GDM1 (cell line): ENCODE data around the gene ARFGAP1.

ENCODE experiments used
- DNase-seq: peaks from one replicate; lab custom pipeline; 2025; lab: John Stamatoyannopoulos, UW

The ARFGAP1 gene

GRCh38 chr20:63279931-63280330 lies 7.3 kb downstream of the ARFGAP1 start:
- no peak for DNase-seq

GRCh38 chr20:63280371-63280770 lies 7.8 kb downstream of the ARFGAP1 start:
- DNase-seq, result no peak

GRCh38 chr20:63280929-63281545 lies 8.4 kb downstream of the ARFGAP1 start:
- DNase-seq, result no peak

GRCh38 chr20:63281742-63282665 lies 9.4 kb downstream of the ARFGAP1 start:
- DNase-seq, result no peak

- DNase-seq, result no peak
These were observed 10.3 kb downstream of the ARFGAP1 start for GRCh38 chr20:63282946-63283345.

- no peak for DNase-seq
These were observed 10.9 kb downstream of the ARFGAP1 start for GRCh38 chr20:63283397-63284082.

GRCh38 chr20:63284083-63284440 lies 11.4 kb downstream of the ARFGAP1 start:
- DNase-seq, result no peak

GRCh38 chr20:63284544-63284949 lies 11.9 kb downstream of the ARFGAP1 start:
- DNase-seq, result no peak

- DNase-seq, result no peak
These were observed 12.4 kb downstream of the ARFGAP1 start for GRCh38 chr20:63284981-63285524.

- no peak for DNase-seq
These were observed 13.3 kb downstream of the ARFGAP1 start for GRCh38 chr20:63285636-63286615.

GRCh38 chr20:63286781-63287696 lies 14.4 kb downstream of the ARFGAP1 start:
- DNase-seq, result no peak

GRCh38 chr20:63287697-63288580 lies 15.3 kb downstream of the ARFGAP1 start:
- no peak for DNase-seq

- no peak for DNase-seq
These were observed 16.1 kb downstream of the ARFGAP1 start for GRCh38 chr20:63288581-63289251.

- DNase-seq, result no peak
These were observed 16.9 kb downstream of the ARFGAP1 start for GRCh38 chr20:63289311-63290135.

GRCh38 chr20:63290136-63290676 lies 17.6 kb downstream of the ARFGAP1 start:
- DNase-seq, result no peak

- DNase-seq, result no peak
These were observed 18.3 kb downstream of the ARFGAP1 start for GRCh38 chr20:63290677-63291472.

GRCh38 chr20:63291811-63292210 lies 19.2 kb downstream of the ARFGAP1 start:
- no peak for DNase-seq
